GM21381 (cell line): ENCODE measurements around the gene ABHD5.

Experiments
- ATAC-seq: cut with Tn5 transposase; IDR thresholded peaks from one replicate; pipeline ENCODE4 v1.9.1; 2021; ENCODE audit warnings: mild to moderate bottlenecking, moderate library complexity; ENCODE audit not compliant: unreplicated experiment

The ABHD5 gene

DNA sequence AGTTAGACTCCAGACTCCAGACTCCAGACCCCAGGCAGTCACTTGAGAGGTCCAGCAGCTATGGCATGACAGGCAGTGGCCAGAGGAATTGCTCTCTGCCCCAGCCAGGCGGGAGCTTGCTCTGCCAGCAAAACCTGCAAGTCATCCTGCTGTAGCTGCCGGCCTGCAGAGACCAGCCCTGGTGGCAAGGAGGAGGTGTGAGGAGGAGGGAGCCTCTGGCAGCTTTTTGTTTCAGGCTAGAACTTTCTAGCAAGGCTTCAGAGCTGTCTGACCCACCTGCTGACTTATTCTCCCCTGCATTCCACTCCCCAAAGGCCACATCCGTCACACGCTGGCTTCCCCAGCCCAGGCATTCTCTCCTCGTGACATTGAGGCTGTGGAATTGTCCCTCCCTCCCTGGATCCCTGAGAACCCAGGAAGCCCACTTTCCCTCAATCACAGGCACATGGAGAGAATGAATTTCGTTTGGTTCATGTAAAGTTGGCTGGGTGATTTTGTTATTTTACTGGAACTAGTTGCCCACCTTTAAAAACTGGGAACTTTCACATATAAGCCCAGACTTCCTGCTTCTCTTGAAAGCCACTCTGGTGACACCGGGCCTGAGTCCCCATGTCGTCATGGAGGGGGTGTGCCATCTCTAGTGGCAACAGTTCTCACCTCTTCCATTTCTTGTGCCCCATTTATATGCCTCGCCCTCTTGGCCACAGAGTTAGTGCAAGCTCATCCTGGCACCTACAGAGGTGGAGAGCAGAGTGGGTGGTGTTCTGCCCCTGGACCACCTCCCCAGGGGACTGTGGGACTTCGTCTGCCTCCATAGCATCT, 82.7 kb downstream of the ABHD5 start:
- no peak for ATAC-seq

DNA sequence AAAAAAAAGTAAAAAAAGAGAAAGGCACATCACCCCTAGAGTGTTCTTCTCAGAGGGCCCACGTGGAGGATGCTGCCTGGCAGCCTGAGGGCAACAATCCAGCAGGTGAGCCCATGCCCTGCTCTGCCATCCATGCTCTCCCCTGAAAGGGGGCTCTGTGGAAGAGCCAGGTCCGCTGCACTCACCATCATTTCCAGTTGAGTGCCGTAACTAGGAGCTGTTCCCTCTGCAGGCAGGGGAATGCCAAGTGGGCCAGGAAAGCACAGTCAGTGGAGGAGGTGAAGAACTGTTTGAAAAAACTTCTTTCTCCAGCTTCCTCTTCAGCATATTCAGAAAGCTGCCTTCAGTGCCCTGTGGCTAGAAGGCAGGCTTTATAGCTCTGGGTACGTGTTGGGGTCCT, 84.1 kb downstream of the ABHD5 start:
- ATAC-seq = no peak

DNA sequence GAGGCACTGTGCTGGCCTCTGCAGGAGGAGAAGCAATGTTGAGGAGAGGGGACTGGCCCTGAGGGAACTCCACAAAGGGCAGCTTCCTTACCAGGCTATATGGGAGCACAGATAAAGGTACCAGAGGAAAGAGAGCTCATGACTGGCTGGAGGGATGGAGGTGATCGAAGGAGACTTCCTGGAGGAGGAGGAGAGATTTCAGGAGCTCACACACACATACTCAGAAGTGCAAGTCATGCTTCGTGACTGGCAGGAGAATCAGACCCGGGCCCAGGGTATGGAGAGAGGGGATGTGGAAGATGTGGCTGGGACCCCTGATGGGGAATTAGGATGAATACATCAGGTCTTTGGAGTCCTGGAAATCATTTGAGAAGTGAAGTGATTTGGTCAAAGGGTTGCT, 85.4 kb downstream of the ABHD5 start:
- ATAC-seq = no peak

DNA sequence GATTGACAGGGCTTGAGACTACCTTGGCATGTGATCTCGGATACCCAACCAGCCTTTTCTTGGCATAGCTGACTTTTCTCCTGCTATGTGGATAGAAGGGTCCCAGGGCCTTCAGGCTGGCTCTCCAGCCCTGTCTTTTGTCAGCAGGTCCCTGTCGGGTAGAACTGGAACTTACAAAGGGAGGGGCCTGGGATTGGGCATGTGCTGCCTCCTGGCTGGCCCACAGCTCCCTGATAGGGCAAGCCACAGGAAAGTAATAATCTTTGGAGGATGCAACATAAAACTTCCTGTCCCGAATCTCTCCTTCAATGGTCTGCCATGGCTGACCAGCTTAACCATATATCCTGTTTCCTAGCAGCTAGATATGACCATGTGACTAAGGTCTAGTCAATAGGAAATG, 89.1 kb downstream of the ABHD5 start:
- ATAC-seq = no peak

GRCh38 chr3:43782541-43782940, 91.8 kb downstream of the ABHD5 start:
- no peak for ATAC-seq
